ENCODE measurements around the gene TLK2.

TLK2 gene

DNA sequence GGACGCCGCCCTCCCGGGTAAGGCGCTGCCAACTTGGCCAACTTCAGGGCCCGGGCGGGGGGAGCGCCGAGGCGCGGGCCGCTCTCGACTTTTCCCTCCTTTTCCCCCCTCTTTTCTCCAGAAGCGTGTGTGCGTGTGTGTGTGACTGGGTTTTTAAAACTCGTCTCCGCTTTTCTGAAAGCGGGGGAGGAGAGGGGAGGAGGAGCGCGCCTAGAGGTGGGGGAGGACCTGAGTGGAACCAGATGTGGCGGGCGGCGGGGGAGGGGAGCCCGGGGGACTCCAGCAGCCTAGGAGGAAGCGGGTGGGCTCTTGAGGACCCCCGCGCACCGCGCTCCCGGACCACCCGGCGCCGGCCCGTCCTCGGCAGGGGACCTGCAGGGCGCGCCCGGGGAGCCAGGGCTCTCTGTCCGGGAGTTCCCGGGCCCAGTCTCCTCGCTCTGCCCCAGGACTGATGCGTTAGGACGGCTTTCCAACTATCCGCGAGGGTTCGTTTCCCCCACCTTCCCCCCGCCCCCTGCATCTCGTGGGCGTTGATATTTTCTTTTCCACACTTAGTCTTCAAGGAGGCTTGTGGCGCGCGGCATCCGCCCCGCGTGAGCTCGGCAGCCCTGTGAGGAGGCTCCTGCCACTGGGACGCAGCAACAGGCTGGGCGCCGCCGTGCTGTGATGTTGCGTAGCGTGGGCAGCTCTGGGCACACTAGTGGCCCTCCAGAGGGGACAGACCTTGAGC is 149.4 kb downstream of the TLK2 start:
- DNase-seq (ENCODE audit: low read depth, low spot score), result peak; percentile 23

DNA sequence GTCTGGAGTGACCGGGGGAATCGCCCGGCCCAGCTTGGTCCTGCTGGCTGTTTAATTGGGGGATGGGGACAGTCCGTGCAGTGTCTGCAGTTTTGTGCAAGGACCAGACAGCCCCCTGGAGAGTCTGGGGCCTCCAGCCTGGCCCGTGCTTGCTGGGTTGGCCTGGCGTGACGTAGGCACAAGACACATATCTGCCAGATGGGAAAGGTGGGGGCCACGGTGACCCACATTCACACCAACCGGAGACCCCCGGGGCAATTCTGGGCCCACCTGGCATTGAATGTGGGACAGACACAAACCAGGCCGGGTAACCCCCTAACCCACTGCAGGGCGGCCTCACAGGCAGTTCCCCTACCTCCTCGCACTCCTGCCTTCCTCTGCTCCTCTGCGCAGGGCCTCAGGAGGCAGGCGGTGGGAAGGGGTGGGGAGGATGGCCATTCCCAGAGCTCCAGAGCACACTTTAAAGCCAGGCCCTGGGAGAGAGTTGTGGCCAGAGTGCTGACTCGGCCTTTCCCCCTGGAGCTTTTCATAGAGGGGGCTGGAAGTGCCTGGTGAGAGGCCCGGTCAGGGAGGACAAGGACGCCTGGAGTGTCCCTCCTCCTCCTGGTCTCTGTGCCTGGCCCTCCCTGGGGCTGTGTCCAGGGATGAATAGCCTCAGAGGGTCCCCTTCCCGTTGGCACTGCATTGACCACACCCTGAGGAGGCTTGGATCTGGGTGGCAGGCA is 150.4 kb downstream of the TLK2 start:
- no peak for DNase-seq (ENCODE audit: low read depth, low spot score)

DNA sequence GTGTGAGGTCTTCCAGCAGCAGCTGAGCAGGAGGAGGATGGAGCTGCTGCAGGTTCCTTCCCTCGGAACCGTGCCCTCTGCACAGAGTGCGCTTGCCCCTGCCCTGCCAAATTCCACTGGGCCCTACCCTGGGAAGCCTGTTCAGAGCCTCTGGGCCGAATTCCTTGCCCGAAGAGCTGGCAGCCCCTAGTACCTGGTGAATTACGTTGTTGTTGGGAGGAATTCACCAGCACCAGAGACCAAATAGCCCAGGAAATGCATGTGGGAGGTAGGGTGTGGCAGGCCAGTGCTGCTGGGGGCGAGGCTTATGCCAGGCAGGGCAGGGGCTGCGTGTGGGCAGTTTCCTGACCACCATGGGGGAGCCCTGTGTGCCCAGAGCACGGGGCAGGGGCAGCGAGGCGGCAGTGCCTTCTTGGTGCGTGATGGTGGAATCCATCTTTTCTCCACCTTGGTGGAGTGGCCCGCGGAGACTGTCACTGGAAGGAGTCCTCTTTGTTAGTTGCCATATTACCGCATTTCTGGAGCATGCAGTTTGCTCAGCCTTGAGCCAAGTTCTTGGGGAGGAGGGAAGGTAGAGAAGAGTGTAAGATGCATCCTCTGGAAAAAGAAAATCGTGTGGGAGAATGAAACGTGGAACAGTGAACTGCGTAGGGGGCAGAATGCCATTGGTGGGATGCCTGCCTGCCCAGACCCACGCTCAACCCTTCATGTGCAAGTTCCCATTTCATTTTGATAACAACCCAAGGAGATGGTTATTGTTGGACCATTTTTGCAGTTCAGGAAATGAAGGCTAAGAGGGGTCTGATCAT is 151.1 kb downstream of the TLK2 start:
- no peak for DNase-seq (ENCODE audit: low read depth, low spot score)

DNA sequence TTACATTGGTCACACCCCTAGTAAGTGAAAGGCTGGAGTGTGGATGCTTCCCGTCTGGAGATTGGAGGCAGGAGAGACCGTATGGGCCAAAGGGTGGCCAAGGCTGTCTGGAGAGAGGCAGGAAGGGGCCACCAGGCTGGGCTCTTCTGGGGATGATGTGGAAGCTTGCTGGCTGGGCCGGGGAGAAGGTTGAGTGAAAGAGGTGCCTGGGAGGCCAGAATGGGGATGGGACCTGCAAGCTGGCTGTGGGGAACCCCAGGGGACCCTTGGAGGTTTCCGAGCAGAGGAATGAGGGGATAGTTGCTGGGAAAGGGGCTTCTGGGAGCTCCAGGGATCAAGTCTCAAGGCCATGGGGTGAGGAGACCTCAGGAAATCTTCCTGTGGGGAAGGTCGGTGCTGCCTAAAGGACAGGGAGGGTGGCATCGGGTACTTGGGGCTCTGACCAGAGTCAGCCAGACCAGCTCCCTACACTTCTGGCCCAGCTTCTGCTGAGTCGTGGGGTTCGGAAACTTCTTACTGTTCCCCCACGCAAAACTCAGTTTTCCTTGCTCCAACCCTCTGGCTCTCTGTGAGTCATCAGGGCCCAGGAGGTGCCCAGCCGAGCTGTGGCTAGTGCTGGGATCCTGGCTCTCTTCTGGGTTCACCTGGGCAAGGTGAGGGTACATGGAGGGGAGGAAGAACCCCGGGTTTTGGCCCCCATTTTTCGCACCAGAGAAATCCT is 151.9 kb downstream of the TLK2 start:
- no peak for DNase-seq (ENCODE audit: low read depth, low spot score)

DNA sequence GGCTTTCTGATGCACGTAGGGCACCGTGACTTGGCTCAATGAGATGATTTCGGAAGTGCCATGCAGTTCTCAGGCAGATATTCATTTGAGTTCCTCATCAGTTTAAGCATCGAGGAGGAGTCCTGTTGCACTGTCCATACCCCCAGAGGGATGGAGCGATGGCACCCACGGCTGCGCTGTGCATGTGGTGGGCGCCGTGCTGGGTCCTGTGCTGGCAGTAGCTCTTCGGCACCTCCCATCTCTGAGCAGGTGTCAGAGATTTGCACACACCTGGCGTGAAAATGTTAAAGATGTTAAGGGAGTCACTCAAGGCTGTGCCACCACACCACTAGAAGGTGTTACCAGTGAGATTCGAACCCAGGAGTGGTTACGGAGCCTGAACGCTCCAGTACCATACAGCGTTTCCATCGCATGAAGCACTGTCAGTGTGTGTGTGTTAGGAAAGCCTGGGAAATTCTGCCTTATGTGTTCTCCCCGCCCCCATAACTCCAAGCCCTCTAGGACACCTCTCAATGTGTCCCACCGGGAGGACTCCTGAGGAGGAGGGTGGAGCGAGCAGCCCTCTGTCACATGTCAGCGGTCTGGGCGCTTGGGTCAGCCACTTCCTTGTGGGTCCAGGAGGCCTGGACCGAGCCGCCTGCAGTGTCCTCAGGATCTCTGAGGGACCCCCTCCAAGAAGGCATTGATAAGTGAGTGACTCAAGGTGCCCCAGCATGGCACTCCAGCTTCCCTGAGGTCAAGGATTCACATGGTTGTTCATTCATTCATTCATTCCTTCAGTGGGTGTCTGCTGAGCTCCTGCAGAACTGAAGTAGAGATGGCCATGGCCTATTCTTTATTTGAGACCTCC is 152.7 kb downstream of the TLK2 start:
- DNase-seq (ENCODE audit: low read depth, low spot score), result no peak

DNA sequence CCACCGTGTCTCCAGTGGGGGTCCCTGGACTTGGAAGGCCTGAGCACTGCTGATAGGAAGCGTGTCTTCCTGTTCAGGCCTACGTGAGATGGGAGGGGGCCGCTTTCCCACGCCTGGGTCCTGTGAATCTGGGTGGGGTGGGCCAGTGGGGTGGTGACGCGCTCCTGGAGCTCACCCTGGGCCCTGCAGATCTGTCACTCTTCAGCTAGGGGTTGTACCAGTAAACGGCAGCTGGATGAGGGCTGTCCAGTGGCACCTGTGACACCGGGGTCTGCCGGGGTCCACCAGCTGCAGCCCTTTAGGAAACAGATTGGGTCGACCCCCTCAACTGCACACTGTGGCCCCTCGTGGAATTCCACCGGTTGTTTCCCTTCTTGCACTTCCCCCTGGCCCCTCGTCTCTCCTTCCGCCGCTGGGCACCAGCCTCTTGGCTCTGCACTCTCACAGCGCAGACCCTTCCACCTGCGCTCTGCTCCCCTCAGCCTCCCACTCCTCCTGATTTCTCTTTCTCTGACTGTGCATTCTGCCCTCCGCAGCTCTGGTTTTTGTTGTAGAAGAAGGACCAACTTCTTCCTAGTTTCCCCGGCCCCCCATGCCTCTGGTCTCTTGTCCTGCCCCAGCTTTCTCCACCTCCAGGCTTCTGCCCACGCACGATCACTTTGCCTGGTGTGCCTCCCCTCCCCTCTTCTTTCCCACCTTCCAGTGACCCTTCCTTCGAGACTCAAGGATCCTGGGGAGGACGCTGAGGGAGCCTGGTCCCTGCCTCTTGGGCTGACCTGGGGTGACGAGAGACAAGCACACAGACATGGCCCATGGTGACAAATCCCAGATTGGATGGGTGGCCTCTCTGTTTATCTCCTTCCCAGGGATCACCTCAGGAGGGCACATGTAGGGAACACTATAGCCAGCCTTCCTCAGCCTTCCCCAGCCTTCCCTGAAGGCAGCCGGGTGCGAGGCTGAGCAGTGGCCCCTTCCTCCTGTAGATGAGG is 153.6 kb downstream of the TLK2 start:
- DNase-seq (ENCODE audit: low read depth, low spot score), result no peak

DNA sequence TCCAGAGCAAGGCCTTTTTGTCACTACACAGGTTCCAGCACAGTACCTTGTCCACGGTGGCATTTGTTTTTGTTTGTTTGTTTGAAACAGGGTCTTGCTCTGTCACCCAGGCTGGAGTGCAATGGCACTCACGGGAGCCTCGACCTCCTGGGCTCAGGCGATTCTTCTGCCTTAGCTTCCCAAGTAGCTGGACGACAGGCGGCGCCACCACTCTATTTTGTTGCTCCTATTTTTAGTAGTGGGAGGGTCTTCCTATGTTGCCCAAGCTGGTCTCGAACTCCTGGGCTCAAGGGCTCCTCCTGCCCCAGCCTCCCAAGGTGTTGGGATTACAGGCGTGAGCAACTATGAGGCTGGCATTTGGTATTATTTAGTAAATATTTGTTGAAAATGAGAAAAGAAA is 159.2 kb downstream of the TLK2 start:
- DNase-seq (ENCODE audit: low read depth, low spot score), result no peak

DNA sequence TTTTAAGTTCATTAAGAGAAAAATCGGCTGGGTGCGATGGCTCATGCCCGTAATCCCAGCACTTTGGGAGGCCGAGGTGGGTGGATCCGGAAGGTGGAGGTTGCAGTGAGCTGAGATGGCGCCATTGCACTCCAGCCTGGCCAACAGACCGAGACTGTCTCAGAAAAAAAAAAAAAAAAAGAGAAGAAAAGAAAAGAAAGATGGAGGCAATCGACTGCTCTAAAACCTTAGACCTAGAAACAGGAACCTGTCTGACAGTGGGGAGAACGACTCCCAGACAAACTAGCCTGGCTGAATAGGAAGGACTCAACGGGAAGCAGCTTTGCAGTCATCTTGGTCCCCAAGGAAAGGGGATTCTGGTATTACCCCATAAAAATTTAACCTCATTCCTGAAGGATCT is 162.5 kb downstream of the TLK2 start:
- DNase-seq (ENCODE audit: low read depth, low spot score), result no peak

DNA sequence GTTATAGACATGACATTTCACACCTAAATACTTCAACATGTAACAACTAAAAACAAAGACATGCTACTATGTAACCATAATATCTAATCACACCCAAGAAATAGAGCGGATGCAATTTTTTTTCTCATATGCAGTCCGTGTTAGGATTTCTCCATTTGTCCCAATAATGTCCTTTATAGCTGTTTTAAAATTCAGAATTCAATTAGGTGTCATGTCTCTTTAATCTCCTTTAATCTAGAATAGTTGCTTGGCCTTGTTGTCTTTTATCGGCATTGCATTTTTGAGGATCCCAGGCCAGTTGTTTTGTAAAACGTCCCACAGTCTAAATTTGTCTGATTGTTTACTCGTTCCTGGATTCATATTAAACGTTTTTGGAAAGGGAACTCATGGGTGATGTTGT is 163.3 kb downstream of the TLK2 start:
- no peak for DNase-seq (ENCODE audit: low read depth, low spot score)

DNA sequence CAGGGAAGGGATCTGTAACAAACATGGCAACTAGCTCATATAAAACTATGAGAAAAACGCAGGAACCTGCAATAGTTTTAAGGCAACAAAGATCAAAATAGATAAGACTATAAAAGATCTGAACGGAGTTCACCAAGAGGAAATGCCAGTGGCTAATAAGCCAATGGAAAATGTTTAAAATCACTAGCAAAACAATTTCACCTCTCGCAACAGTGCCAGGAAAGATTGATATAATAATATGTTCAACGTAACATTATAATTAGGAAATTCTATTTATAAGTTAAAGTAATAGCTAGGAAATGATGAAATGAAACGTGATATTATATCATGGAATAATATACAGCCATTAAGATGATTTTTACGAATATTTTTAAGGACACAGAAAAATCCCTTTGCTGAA is 164.9 kb downstream of the TLK2 start:
- DNase-seq (ENCODE audit: low read depth, low spot score), result no peak

DNA sequence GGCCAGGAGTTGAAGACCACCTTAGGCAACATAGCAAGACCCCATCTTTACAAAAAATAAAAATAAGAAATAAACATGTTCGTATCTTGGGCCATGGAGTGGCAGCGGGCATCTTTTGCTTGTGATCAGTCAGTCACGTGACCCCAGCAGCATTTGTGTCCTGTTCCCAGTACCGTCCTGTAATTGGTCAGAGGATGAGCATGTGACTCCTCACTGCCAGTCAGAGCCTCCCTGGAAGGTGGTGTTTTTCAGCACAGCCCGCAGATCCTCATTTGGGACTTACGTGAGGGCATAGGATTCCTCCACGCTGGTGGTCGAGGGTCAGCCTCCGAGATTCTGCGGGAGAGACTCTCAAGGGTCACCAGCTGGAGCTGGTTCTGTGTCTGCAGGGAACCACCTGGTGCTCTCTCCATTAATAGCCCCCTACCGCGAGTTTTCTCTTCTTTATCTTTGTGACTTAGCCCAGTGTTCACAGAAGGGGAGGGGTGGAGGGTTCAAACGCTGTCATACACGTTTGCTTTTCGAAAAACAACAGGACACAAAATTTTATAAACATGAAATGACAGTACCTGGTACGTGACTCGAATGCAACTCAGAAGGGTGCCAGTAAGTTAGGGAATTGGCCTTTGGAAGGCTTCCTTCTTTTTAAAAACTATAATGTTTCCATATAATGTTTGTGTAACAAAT is 166.0 kb downstream of the TLK2 start:
- DNase-seq (ENCODE audit: low read depth, low spot score), result no peak

DNA sequence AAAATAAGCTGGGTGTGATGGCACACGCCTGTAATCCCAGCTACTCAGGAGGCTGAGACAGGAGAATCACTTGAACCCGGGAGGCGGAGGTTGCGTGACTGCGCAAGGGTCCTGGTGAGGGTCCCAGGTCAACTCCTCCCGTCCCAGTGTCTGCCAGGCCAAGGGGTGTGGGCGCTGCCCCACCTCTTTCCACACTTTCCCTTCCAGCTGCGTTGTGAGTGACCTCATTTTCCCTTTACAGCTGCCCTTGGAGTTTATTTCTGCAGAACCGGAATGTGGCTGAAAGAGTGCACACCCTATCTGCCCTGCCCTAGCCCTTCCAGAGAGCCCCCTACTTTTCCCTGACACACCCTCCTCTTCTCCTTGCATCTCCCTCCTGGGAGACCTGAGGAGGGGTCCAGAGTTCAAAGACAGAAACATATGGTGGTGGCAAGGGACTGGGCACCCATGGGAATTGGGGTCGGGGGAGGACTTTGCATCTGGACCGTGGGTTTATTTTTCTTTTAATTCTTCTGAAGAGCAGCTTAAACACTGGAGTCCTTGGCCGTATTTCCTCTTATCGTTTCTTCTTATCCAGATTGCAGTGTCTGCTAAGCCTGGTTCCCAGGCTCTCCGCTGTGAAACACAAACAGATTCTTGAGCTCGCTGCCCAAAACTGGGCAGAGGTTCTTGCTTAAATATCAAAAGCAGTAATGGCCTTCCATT is 169.8 kb downstream of the TLK2 start:
- DNase-seq (ENCODE audit: low read depth, low spot score), result no peak

DNA sequence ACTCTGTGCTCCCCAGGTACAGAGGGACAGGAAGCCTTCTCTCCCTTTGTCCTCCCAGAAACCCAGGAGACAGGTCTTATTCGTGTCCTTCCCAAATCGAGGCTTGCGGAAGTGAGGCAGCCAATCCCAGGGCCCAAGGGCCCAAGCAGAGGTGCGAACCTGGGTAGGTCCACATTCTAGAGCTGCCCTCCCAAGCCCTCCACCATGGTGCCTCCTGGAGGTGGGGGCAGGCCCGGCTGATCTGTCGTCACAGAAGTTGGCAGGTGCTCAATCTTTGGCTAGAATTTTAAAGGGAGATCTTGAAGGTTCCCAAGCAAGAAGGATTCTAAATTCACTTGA is 170.3 kb downstream of the TLK2 start:
- DNase-seq (ENCODE audit: low read depth, low spot score), result no peak

DNA sequence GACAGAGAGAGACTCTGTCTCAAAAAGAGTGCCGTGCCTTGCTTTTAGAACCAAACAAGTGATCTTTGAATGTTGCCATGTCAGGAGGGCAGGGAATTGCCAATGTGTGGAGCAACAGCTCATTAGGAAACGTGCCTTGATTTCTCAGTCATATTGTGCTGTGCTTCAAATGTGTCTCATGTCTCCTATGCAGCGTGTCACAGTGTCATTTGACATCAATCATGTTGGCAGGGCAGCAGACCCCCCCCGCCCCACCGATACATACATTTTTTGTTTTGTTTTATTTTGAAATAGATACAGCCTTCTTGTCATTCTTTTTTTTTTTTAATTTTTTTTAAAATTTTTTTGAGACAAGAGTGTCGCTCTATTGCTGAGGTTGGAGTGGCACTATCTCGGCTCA is 170.9 kb downstream of the TLK2 start:
- DNase-seq (ENCODE audit: low read depth, low spot score), result no peak

DNA sequence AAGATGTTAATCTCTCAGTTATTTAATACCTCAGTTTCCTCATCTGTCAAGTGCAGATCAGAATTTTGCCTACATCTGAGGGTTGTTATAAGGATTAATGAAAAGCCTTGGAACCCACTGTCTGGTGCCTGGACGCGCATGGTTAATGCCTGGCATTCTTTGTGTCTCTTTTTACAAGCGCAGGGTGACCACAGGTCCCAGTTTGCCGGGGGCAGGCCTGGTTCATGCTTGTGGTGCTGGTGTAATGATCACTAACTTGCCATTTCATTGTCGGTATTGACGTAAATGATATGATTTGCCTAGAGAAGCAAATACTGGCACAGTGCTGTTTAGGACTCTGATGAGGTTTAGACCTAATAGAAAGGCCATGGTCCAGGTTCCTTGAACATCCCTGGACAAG is 172.0 kb downstream of the TLK2 start:
- no peak for DNase-seq (ENCODE audit: low read depth, low spot score)

DNA sequence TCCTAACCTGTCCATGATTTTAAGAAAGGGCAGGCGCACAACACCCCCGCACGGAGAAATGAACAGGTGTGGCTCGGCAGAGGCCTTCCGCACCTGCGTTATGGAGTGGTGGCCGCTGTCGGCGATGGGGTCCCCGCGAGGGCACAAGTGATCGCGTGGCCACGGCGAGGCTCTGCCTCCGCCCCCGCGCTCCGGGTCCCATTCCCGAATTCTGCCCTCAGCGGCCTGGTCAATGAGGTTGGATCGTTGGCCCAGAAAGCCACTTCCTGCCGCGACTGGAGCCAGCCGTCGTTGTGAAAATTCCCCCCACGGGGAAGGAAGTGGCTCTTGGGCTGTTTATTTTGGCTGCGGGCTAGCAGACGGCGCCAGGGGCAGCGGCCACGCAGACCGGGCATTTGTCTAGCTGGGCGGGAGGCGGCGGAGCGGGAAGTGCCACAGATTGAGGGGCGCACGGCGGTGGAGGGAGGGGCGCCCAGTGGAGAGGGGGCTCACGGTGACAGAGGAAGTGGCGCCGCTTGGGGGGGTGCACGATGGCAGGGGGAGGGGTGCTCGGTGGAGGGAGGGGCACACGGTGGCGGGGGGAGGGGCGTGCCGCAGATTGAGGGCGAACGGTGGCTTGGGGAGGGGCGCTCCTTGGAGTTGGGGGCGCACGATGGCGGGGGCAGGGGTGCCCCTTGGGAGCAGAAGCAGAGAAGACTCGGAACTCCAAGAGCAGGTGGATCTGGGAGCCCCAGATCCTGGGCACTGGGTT is 173.8 kb downstream of the TLK2 start:
- no peak for DNase-seq (ENCODE audit: low read depth, low spot score)

DNA sequence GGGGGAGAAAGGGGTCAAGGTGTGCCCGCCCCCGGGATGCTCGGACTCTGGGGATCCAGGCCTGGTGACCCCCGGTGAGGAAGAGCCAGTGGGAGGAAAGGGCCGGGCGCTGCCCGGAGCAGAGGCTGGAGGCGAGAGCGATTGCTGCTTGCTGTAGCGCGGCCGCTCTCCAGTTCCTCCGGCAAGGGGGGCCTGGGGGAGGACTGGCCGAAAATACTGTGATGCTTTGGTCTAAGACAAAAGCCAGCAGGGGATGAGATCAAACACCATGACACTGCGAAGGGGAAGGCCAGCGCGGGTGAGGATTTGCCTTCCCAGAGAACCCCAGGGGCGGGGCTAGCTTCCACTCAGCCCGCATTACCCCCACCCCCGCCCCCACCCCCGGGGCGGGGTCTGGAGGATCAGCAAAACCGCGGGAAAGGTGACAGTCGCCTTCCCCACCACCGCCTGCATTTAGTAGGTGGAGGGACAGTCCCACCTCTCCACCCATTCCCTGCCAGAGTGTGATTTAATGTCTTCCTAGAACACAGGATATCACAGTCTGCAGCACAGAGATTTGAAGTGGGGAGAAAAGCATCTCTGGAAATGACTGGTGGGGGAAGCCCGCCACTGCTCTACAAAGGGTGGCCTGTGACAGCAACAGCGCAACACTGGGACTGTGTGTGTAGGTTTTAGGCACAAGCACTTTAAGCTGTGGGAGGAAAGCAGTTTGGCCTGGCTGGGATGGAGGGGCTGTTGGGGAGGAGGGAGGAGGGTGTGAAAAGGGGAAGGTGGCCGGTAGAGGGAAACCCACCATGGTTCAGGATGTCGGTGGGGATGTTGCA is 174.6 kb downstream of the TLK2 start:
- peak; percentile 84 for DNase-seq (ENCODE audit: low read depth, low spot score)
